ENCODE results near the gene PRKAG2. TPM values are rescaled to one million over a fixed set of nuclear protein-coding genes. Genes with fewer than 3 reads are reported as not detected.

Gene PRKAG2
- total and polyA plus RNA-seq, 8 donors, result 12.9 to 34.6 (median 18.0) TPM

DNA sequence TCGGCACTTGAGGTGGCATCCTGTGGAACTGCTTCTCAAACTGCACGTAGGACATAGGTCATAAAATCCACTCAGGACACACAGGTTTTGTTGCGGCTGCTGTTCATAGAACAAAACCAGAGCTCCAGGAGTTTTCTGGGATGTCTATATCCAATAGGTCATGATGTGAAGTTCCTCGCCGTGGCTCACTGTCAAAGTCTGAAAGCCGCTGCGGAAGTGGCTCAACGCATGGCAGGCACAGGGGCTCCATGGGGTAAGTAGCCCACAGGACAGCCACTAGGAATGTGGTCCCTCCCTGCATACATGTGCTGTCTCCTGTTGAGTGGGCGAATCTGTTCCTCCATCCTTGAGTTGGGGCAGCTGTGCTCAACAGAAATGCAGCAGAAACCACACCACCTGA lies 72.2 kb downstream of the PRKAG2 start:
- Histone ChIP-seq H3K4me3 (no peak overlapping the region), H3K9me3 (no peaks in the 10 kb centered on the region), H3K36me3 (no peaks in the 10 kb centered on the region), H3K27ac (no peak overlapping the region), H3K4me1 (peaks cover 0 to 42% of the 10 kb centered on the region in 2 donors), H3K27me3 (no peaks in the 10 kb centered on the region)
- ATAC-seq (no peak), DNase-seq (peak in 1 of 4 donors; percentile 17)
- TF ChIP-seq, protein P1, sequence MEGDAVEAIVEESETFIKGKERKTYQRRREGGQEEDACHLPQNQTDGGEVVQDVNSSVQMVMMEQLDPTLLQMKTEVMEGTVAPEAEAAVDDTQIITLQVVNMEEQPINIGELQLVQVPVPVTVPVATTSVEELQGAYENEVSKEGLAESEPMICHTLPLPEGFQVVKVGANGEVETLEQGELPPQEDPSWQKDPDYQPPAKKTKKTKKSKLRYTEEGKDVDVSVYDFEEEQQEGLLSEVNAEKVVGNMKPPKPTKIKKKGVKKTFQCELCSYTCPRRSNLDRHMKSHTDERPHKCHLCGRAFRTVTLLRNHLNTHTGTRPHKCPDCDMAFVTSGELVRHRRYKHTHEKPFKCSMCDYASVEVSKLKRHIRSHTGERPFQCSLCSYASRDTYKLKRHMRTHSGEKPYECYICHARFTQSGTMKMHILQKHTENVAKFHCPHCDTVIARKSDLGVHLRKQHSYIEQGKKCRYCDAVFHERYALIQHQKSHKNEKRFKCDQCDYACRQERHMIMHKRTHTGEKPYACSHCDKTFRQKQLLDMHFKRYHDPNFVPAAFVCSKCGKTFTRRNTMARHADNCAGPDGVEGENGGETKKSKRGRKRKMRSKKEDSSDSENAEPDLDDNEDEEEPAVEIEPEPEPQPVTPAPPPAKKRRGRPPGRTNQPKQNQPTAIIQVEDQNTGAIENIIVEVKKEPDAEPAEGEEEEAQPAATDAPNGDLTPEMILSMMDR (IDR thresholded peaks at IDR 0.05), result no peak
- intact Hi-C loops (cut with DNase I), result no loop called here

DNA sequence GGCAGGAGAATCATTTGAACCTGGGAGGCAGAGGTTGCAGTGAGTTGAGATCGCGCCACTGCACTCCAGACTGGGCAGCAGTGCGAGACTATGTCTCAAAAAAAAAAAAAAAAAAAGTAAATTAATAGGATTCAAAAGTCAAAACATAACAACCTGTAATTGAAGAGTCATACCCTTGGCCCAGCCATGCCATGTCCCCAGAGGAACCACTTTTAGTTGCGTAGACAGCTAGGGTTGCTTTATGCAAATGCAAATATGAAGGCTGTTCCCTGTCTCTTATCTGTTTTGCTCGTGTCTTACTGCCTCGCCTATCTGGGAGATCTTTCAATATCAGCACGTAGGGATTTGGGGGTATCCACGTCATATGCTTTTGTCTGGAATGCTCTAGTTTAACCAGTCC lies 73.1 kb downstream of the PRKAG2 start:
- intact Hi-C loops (cut with DNase I), result no loop called here
- TF ChIP-seq, protein P1 (IDR thresholded peaks at IDR 0.05), result no peak

DNA sequence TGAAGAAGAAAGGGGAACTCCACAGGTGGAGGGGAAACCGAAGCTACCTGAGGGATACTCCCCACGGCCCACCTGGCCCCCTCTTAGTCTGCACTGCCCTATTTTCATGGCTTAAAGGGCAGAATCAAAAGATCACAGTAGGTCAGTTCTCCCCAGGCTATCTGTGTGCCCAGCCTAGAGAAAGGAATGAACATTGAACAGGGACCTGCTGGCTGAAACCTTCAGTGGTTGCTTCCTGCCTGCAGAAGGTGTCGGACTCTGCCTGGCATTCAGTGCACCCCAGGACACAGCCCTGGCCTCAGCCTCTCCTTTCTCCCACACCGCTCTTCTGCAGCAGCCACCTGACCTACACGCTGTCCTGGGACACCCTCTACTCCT lies 74.5 kb downstream of the PRKAG2 start:
- TF ChIP-seq, protein P1 (IDR thresholded peaks at IDR 0.05), result no peak
- Histone ChIP-seq H3K27ac (no peak overlapping the region), H3K36me3 (no peaks in the 10 kb centered on the region), H3K4me3 (no peak overlapping the region), H3K27me3 (no peaks in the 10 kb centered on the region), H3K9me3 (no peaks in the 10 kb centered on the region), H3K4me1 (peaks cover 0 to 37% of the 10 kb centered on the region in 2 donors)
- intact Hi-C loops (cut with DNase I), result no loop called here
- ATAC-seq, result no peak
- DNase-seq, result peak in 1 of 4 donors; percentile 22

More for the DNA sequence above, 73.1 kb downstream of the PRKAG2 start:
- Histone ChIP-seq H3K4me1 (peaks cover 0 to 39% of the 10 kb centered on the region in 2 donors), H3K36me3 (no peaks in the 10 kb centered on the region), H3K4me3 (no peak overlapping the region), H3K27ac (no peak overlapping the region), H3K27me3 (no peaks in the 10 kb centered on the region), H3K9me3 (no peaks in the 10 kb centered on the region)
- no peak for ATAC-seq
- DNase-seq, result no peak

DNA sequence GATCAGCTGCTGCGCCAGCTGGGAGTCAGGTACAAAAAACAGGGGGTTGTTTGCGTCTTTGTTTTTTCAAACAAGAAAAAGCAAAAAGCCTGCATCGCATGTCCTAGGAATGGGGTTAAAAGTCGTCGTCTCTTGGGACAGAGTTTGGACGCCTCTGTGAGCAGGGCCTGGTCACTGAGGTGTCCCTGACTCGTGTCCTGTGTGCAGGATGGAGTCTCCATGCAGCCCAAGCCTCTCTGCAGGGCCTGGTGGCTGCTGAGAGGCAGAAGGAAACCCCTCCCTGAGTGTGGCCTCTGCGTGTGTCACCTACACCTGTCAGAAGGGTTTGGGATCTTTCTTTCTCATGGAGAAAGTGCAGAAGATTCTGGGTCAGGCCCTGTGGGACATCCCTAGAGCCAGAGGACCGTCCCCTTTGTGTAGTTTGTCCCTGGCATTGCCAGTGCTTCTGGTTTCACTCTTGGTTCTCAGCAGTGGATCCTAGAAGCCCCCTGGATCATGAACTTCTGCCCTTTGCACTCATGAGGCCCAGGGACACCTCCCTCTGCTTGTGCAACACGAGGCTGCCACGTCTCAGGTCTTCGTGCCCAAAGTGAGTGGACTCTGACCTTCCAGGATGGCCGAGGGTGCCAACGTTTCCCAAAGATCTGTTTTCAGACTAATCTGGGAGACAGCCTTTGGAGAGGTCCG lies 75.0 kb downstream of the PRKAG2 start:
- no peak for ATAC-seq
- H3K9me3 ChIP-seq, result no peaks in the 10 kb centered on the region
- no peak overlapping the region for H3K4me3 ChIP-seq
- no peaks in the 10 kb centered on the region for H3K27me3 ChIP-seq
- TF ChIP-seq, protein P1 (IDR thresholded peaks at IDR 0.05), result no peak
- no peaks in the 10 kb centered on the region for H3K36me3 ChIP-seq
- no peak overlapping the region for H3K27ac ChIP-seq
- peak in 1 of 4 donors; percentile 35 for DNase-seq
- peaks cover 0 to 37% of the 10 kb centered on the region in 2 donors for H3K4me1 ChIP-seq
- intact Hi-C loops (cut with DNase I), result no loop called here

DNA sequence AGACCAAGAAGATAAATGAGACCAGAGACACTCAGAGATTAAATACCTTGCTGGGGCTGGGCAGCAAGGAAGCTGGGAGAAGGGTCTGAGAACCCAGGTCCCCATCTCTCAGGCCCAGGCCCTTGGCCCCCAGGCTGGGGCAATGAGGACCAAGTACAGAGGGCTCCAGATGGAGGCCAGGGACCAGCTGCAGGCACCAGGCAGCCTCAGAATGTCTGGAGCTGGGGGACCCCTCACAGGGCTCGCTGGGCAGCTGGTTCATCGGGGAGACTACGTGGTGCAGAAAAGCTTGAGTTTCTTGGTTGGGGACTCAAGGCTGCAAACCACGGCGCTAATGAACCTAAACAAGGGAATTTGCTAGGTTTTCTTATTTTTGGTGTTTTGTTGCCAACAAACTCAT lies 75.6 kb downstream of the PRKAG2 start:
- ATAC-seq (no peak), DNase-seq (peak in 1 of 4 donors; percentile 31)
- Histone ChIP-seq H3K27me3 (no peaks in the 10 kb centered on the region), H3K4me3 (no peak overlapping the region), H3K9me3 (no peaks in the 10 kb centered on the region), H3K4me1 (peaks cover 0 to 37% of the 10 kb centered on the region in 2 donors), H3K27ac (no peak overlapping the region), H3K36me3 (no peaks in the 10 kb centered on the region)
- intact Hi-C loops (cut with DNase I), result no loop called here
- TF ChIP-seq, protein P1 (IDR thresholded peaks at IDR 0.05), result no peak

Measured in left lung (tissue), 10 donors.